Measurements from ENCODE around the gene EEFSEC. TPM values are rescaled to one million over a fixed set of nuclear protein-coding genes. Genes with fewer than 3 reads are reported as not detected.

EEFSEC gene
- total and polyA plus RNA-seq, 2 of the 8 experiments (the other 6 are each of a cell fraction or from before 2014, with no cell fraction given): 13.1 to 19.8 TPM

DNA sequence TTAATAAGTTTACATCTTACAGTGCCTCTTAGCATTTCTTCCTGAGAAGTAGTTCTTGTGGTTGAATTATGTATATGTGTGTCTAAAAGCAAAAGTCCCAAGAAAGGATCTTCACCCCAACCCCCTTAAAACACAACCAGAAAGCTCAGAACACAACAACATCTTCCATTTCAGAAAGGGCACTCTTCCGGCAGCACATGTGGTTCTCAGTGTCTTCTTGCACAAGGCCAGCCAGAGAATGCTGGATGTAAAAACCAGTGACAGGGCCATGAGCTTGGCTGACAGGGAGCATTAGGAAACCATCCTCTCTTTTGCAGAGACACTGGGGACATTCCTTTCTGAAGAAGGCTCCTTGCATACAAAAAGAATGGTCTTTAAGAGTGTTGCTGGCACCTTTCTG, 45.0 kb downstream of the EEFSEC start:
- POLR2A ChIA-PET (ENCODE audit: partially characterized antibody): no interaction called here
- Histone ChIP-seq H4K20me1 (replicated peaks in 1 of 2; ENCODE audit: control insufficient read depth in 1 of 2, insufficient read depth in 2 of 2, low read length in 2 of 2) (no peaks in the 10 kb centered on the region), H3K23ac (ENCODE audit: insufficient read length) (no peak overlapping the region), H2AFZ (ENCODE audit: low read length) (no peak overlapping the region), H3K18ac (ENCODE audit: extremely low read depth, low read length) (no peak overlapping the region), H2BK20ac (ENCODE audit: low read length) (no peak overlapping the region), H3K23me2 (ENCODE audit: low read depth, low read length) (no peaks in the 10 kb centered on the region), H3K4ac (replicated peaks; ENCODE audit: insufficient read length, low read depth, low read length) (no peak overlapping the region), H3K79me2 (ENCODE audit: control insufficient read depth in 1 of 2, insufficient read depth in 2 of 2, low read length in 2 of 2) (no peaks in the 10 kb centered on the region), H3K4me3 (ENCODE audit: extremely low read depth in 1 of 4, insufficient read depth in 2 of 4, low read depth in 3 of 4, low read length in 4 of 4) (no peak overlapping the region), H2BK5ac (ENCODE audit: low read depth, low read length) (no peak overlapping the region), H3K14ac (ENCODE audit: insufficient read length) (no peak overlapping the region), H2BK120ac (replicated peaks; ENCODE audit: low read depth, low read length) (no peak overlapping the region), H4K5ac (ENCODE audit: insufficient read length, low read depth, low read length) (no peak overlapping the region), H2BK12ac (ENCODE audit: low read depth, low read length) (no peak overlapping the region), H3K79me1 (ENCODE audit: low read depth, low read length) (no peaks in the 10 kb centered on the region), H3K9ac (replicated peaks in 1 of 4; ENCODE audit: extremely low read depth in 1 of 4, low read depth in 3 of 4, low read length in 3 of 4) (no peak overlapping the region), H3K27me3 (replicated peaks in 1 of 4; ENCODE audit: control insufficient read depth in 3 of 4, extremely low read depth in 1 of 4, insufficient read depth in 3 of 4, low read length in 3 of 4) (no peaks in the 10 kb centered on the region; a peak in 1 of 7 replicates), H3K36me3 (ENCODE audit: control insufficient read depth in 2 of 4, insufficient read depth in 4 of 4, low read length in 3 of 4) (no peaks in the 10 kb centered on the region), H2BK15ac (ENCODE audit: low read length) (no peak overlapping the region), H3K27ac (ENCODE audit: low read depth, low read length) (no peak overlapping the region), H2AK5ac (ENCODE audit: low read depth, low read length) (no peak overlapping the region), H3K9me3 (ENCODE audit: insufficient read depth in 2 of 2, low read depth in 1 of 2, low read length in 1 of 2) (no peaks in the 10 kb centered on the region), H4K91ac (replicated peaks; ENCODE audit: insufficient read length, low read length) (no peak overlapping the region), H3K4me2 (ENCODE audit: insufficient read depth in 1 of 2, low read depth in 2 of 2, low read length in 2 of 2) (no peak overlapping the region), H3K4me1 (replicated peaks in 1 of 4; ENCODE audit: control insufficient read depth in 3 of 4, insufficient read depth in 4 of 4, low read length in 3 of 4) (peaks cover 2 to 9% (median 5%) of the 10 kb centered on the region in 4 experiments; a peak in 6 of 7 replicates), H4K8ac (ENCODE audit: extremely low read depth, insufficient read depth, low read length) (no peak overlapping the region), H3K56ac (replicated peaks; ENCODE audit: insufficient read length, low read depth, low read length) (no peak overlapping the region)
- FAIRE-seq (no peak), DNase-seq (ENCODE audit: low read depth in 1 of 2, low spot score in 2 of 2) (no peak)
- CTCF ChIA-PET (ENCODE audit: partially characterized antibody): interaction anchor here (1.3 to 1.4 kb wide), 2 partner anchors 29 to 200 kb away, joined by 3 read pairs; no protein-coding TSS in a partner anchor
- TF ChIP-seq SAP30 (IDR thresholded peaks at IDR 0.05; ENCODE audit: insufficient read depth, insufficient replicate concordance, low read length) (no peak), JUND (IDR thresholded peaks at IDR 0.05; ENCODE audit: low read length) (no peak), SIX5 (IDR thresholded peaks at IDR 0.05; ENCODE audit: low read depth, low read length) (no peak), BCL11A (IDR thresholded peaks at IDR 0.05; ENCODE audit: low read depth in 2 of 2, low read length in 2 of 2) (no peak), POLR2AphosphoS5 (IDR thresholded peaks at IDR 0.05; ENCODE audit: low read depth, low read length) (no peak), RBBP5 (IDR thresholded peaks at IDR 0.05; ENCODE audit: borderline replicate concordance, low read depth, low read length) (no peak), RXRA (IDR thresholded peaks at IDR 0.05; ENCODE audit: insufficient read depth, low read depth, low read length) (no peak), MAFK (IDR thresholded peaks at IDR 0.05; ENCODE audit: low read depth, low read length) (no peak), HDAC6 (IDR thresholded peaks at IDR 0.05; ENCODE audit: low read depth, low read length) (no peak), TEAD4 (IDR thresholded peaks at IDR 0.05; ENCODE audit: low read depth, low read length) (no peak), CEBPB (IDR thresholded peaks at IDR 0.05; ENCODE audit: low read depth, low read length) (no peak), KDM1A (IDR thresholded peaks at IDR 0.05; ENCODE audit: borderline replicate concordance, low read length) (no peak)
- TF ChIP-seq, protein P1, sequence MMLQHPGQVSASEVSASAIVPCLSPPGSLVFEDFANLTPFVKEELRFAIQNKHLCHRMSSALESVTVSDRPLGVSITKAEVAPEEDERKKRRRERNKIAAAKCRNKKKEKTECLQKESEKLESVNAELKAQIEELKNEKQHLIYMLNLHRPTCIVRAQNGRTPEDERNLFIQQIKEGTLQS (IDR thresholded peaks at IDR 0.05; ENCODE audit: insufficient read depth, low read depth, low read length): no peak
- WGBS, 2 experiments (ENCODE audit: extremely low coverage in 1 of 2, insufficient coverage in 1 of 2, insufficient read length in 1 of 2, insufficient replicate concordance in 2 of 2, low coverage in 1 of 2, low lambda C conversion rate in 2 of 2, missing lambda C conversion rate in 1 of 2): 87% methylated on average over 1 of the region's 1 CpG; no CpG with 5 or more reads in 1 of the 2 experiments
